ENCODE measurements around the gene KCTD10.
"Not testable (repeated sequence)": the region's sequence is repeated elsewhere in the genome, so short reads cannot be mapped to it uniquely, and the experiment has no call there.

The KCTD10 gene

GRCh38 chr12:109493938-109494337, 16.8 kb upstream of the KCTD10 start:
- no peak for DNase-seq

- no peak for DNase-seq
Measured at GRCh38 chr12:109493090-109493489, 16.0 kb upstream of the KCTD10 start.

- DNase-seq, result peak; percentile 13
Measured at GRCh38 chr12:109492371-109492770, 15.3 kb upstream of the KCTD10 start.

GRCh38 chr12:109491671-109492070, 14.6 kb upstream of the KCTD10 start:
- no peak for DNase-seq

GRCh38 chr12:109489955-109490565, 13.0 kb upstream of the KCTD10 start:
- no peak for DNase-seq

GRCh38 chr12:109489016-109489954, 12.2 kb upstream of the KCTD10 start:
- no peak for DNase-seq

GRCh38 chr12:109488051-109488665, 11.1 kb upstream of the KCTD10 start:
- no peak for DNase-seq

GRCh38 chr12:109487181-109488050, 10.3 kb upstream of the KCTD10 start:
- no peak for DNase-seq

GRCh38 chr12:109485201-109485600, 8.1 kb upstream of the KCTD10 start:
- no peak for DNase-seq

- DNase-seq, result no peak
Measured at GRCh38 chr12:109483346-109483745, 6.2 kb upstream of the KCTD10 start.

- DNase-seq, result no peak
Measured at GRCh38 chr12:109482894-109483293, 5.8 kb upstream of the KCTD10 start.

GRCh38 chr12:109482491-109482890, 5.4 kb upstream of the KCTD10 start:
- DNase-seq, result no peak

GRCh38 chr12:109481863-109482262, 4.8 kb upstream of the KCTD10 start:
- no peak for DNase-seq

GRCh38 chr12:109480356-109480755, 3.3 kb upstream of the KCTD10 start:
- no peak for DNase-seq

- no peak for DNase-seq
Measured at GRCh38 chr12:109479761-109480160, 2.7 kb upstream of the KCTD10 start.

- no peak for DNase-seq
Measured at GRCh38 chr12:109477963-109478315, 839 bp upstream of the KCTD10 start.

GRCh38 chr12:109476807-109477184, 304 bp downstream of the KCTD10 start:
- no peak for DNase-seq

- no peak for DNase-seq
Measured at GRCh38 chr12:109475993-109476806, 900 bp downstream of the KCTD10 start.

GRCh38 chr12:109475121-109475520, 2.0 kb downstream of the KCTD10 start:
- DNase-seq, result no peak

GRCh38 chr12:109473526-109474270, 3.4 kb downstream of the KCTD10 start:
- DNase-seq, result not testable (repeated sequence)

GRCh38 chr12:109473006-109473405, 4.1 kb downstream of the KCTD10 start:
- no peak for DNase-seq

Measured in NCI-H226 (cell line).